Retina (tissue), 1 donor: ENCODE data around the gene USP46.

Experiments used
- DNase-seq: peaks from one replicate; pipeline ENCODE4 v3.0.0-alpha.2; 2016

The USP46 gene, protein sequence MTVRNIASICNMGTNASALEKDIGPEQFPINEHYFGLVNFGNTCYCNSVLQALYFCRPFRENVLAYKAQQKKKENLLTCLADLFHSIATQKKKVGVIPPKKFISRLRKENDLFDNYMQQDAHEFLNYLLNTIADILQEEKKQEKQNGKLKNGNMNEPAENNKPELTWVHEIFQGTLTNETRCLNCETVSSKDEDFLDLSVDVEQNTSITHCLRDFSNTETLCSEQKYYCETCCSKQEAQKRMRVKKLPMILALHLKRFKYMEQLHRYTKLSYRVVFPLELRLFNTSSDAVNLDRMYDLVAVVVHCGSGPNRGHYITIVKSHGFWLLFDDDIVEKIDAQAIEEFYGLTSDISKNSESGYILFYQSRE

DNA sequence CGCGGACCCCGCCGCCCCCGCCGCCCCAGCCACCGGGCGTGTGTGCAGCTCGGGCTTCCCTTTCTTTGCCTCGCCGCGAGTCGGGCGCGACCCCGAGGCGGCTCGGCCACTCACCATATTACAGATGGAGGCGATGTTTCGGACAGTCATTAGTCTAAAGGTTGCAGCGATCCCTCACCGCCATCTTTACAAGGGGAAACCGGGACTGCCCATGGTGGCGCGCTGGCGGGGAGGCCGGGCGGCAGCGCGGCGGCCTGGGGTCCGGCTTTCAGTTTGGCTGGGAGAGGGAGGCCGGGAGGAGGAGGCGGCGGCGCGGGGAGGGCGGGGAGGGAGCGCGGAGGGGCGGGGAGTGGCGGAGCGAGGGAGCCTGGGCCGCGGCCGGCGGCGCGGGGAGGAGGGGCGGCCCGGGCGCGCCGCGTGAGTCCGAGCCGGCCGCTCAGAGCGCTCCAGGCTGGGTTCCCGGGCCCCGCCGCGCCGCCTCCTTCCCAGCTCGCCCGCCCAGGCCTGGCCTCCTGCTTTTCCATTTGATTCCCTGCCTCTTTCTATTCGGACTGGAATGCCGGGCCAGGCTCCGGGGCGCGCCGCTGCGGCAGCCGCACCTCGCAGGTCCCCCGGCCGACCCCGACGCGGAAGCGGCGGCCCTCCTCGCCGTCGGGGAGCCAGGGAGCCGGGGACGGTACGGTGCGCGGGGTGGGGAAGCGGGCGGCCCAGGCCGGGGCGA, at the start of gene USP46:
TSS of gene USP46 (minus strand) at position 301 of the 721 bp plus-strand sequence. CDS start at position 150, 151 bp downstream.
- DNase-seq, result peak; percentile 84

- no peak for DNase-seq
These were observed 45.6 kb upstream of the USP46 start for GRCh38 chr4:52704661-52705060.

DNA sequence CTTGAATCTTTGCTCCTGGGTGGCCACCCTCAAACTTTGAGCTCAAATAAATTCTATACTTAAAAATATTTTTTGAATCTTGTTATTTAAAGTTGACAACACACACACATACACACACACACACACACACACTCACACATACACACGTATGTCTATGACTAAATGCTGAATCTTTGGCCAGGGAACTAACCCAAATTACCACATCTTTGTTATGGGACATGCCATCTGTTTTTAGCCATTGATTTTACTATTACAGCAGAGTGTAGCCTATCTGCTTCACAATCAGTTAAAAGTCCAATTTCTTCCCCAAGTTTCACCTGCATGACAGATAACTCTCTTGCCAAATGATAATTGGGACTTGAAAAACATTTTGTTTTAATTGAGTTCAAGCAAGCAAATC, 45.0 kb upstream of the USP46 start:
- no peak for DNase-seq

- DNase-seq, result no peak
These were observed 42.1 kb upstream of the USP46 start for GRCh38 chr4:52701207-52701606.

- DNase-seq, result no peak
These were observed 35.8 kb upstream of the USP46 start for GRCh38 chr4:52694936-52695335.

DNA sequence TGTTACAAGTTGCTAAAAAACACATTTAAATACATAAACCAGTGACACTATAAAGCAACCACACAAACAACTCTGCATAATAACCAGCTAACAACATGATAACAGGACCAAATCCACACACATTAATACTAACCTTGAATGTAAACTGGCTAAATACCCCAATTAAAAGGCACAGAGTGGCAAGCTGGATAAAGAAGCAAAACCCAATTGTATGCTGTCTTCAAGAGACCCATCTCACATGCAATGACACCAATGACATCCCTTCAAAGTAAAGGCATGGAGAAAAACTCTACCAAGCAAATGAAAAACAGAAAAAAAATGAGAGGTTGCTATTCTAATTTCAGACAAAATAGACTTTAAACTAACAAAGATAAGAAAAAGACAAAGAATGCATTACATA, 34.4 kb upstream of the USP46 start:
- no peak for DNase-seq

- DNase-seq, result no peak
These were observed 30.0 kb upstream of the USP46 start for GRCh38 chr4:52689096-52689495.

GRCh38 chr4:52687696-52688095, 28.6 kb upstream of the USP46 start:
- DNase-seq, result no peak

DNA sequence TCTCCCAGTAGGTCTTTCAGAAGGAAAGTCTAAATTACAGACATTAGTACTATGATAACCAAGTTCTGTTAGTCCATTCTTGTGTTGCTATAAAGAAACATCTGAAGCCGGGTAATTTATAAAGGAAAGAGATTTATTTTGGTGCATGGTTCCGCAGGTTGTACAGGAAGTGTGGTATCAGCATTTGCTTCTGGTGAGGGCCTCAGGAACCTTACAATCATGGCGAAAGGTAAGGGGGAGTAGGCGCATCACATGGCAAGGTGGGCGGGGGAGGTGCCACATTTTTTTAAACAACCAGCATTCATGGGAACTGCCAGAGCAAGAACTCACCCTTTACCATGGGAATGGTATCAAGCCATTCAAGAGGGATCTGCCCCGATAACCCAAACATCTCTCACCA, 26.2 kb upstream of the USP46 start:
- no peak for DNase-seq

GRCh38 chr4:52684896-52685295, 25.8 kb upstream of the USP46 start:
- DNase-seq, result no peak

- DNase-seq, result no peak
These were observed 21.3 kb upstream of the USP46 start for GRCh38 chr4:52680381-52680780.

GRCh38 chr4:52676536-52676935, 17.4 kb upstream of the USP46 start:
- peak; percentile 17 for DNase-seq

DNA sequence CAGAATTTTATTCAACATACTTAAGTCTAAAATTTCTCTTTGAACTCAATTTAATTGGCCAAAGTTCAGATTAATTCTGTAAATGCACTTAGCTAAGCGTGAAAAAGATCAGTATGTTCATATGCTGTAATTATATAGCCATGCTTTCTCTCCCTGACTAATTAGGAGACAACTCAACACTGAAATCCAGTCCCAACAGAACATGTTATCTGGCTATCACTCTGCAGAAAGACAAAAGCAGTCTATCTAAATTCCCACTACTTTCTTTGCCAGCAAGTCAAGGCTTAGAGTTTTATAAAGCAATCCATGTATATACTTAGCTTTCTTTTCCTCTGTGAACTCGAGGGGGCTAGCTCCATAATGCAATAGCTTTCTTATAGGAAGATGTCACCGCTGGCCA, 16.0 kb upstream of the USP46 start:
- no peak for DNase-seq

DNA sequence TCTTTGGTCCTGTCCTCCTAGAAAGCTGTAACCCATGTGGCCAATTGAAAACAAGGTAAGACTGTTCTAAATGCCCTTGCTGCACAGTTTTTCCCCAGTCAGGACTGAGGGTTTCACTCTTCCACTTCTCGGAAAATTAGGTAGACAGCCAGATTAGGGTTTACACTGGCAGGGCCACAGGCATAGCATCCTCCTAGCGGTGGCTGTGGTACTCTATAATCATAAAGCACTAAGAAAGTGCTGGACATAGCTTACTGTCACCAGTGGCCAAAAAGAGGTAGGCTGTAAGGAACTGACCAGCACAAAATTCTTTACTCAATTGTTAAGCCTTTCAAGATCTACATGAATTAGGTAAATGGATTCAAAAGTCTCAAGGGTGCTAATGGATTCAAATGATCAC, 11.6 kb upstream of the USP46 start:
- DNase-seq, result no peak

DNA sequence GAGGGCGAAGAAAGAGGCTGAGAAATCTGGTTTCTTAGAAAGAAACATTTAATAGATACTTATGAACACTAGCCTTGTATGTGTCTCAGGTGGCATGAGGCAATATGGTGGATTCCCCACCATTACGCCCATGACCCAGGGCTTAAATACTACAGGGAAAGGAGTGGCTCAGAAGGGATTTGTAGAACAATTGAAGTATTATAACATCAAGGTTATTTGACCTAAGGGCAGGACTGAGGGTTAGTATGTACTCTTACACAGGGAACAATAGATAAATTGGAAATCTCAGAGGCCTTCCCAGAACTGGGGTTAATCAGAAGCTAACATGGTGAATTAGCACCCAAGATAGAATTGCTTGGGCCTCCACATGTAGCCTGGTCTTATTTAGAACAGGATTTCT, 11.0 kb upstream of the USP46 start:
- no peak for DNase-seq

GRCh38 chr4:52665592-52665991, 6.5 kb upstream of the USP46 start:
- no peak for DNase-seq

DNA sequence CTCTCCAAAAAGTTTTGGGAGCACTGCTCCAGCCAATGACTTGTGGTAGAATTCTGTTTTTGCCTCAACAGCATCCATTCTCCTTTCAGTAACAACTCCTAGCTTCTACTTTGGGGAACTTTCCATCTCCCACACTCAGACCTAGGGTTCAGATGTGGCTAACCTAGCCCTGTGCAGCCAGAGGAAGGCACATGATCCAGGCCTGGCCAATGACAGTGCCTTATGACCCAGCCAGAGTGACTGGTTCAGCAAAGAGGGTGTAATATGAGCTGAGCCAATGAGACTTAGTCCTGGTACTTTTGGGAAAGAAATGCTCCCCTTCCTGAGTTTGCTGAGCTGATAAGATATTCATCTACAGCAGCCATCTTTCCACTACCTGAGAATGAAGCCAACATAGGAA, 5.4 kb upstream of the USP46 start:
- no peak for DNase-seq

DNA sequence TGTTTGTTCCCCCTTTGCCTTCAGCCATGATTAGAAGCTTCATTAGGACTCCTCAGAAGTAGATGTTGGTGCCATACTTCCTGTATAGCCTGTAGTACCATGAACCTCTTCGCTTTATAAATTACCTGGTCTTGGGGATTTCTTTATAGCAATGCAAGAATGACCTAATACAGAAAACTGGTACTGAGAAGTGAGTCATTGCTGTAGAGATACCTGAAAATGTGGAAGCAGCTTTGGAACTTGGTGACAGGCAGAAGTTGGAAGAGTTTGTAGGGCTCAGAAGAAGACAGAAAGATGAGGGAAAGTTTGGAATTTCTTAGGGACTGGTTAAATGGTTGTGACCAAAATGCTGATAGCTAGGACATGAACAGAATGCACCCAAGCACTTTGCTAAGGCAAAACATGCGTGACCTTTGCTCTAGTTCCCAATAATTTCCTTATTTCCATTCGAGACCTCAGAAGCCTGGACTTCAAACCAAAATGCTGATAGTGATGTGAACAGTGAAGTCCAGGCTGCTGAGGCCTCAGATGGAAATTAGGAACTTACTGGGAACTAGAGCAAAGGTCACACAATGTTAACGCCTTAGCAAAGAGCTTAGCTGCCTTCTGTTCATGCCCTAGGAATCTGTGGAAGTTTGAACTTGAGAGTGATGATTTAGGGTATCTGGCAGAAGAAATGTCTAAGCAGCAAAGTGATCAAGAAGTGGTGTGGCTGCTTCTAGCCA, 3.0 kb upstream of the USP46 start:
- no peak for DNase-seq

GRCh38 chr4:52660643-52661042, 1.5 kb upstream of the USP46 start:
- DNase-seq, result no peak

DNA sequence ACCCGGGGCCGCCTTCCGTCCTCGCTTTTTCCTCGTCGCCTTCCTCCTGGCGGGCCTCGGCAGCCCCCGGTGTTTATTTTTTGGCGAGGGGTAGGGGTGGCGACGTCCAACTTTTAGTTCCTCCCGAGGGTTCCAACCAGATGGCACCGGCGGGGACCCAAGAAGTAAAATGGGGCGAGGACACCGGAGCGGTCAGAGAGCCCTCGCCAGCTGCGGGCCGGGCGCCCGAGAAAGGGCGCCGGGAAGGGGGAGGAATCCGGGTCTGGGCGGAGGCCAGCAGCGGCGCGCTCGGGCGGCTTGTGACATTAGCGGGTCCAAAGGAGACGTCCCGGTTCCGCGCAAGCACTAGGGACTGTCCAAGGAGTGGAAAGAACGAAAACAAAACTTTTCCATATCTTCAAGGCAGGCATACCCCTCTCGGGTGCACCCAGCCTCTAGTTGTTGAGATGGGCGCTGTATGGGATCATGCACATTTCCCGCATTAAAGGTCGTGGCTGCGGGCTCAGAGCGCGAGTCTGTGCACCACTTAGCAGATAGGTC, 691 bp upstream of the USP46 start:
- DNase-seq, result peak; percentile 80

DNA sequence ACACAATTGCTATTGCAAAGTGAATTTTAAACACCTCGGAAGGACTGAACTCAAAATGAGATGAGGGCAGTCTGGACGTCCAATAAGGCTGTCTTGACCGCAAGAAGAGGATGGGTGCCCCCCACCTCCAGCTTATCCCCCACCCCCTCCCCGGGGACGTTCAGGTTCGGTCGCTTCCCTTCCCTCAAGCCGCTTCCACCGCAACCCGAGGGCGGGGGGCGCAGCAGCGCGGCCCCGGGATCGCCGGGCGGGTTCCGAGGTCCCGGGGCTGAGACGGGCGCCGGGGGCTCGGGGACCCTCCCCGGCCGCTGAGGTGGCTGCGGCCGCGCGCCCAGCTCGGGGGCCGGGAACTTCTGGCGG, 480 bp downstream of the USP46 start:
- no peak for DNase-seq

GRCh38 chr4:52657618-52658501, 1.2 kb downstream of the USP46 start:
- DNase-seq, result peak; percentile 53

GRCh38 chr4:52657292-52657617, 1.8 kb downstream of the USP46 start:
- DNase-seq, result no peak
